Coronary artery (tissue), 2 donors: ENCODE data around the gene MCM3AP.

Experiments
- DNase-seq: peaks from one replicate; pipeline ENCODE4 v3.0.0-alpha.2; 2017; ENCODE audit warnings: low spot score
- H3K27ac ChIP-seq, 2 donors: fragments of 200-600 bp; sonication (generic); one replicate each; pipeline ENCODE4 v1.5.1; 2016 to 2019
- H3K4me3 ChIP-seq: fragments of 200-600 bp; sonication (generic); 2 replicates; pipeline ENCODE4 v1.5.1; 2016; ENCODE audit warnings: mild to moderate bottlenecking, moderate library complexity
- TF ChIP-seq, protein P1 (sequence below): fragments of 200-600 bp; sonication (generic); IDR thresholded peaks from one replicate; pipeline ENCODE4 v1.5.1; 2019; ENCODE audit warnings: antibody characterized with exemption

The MCM3AP gene

DNA sequence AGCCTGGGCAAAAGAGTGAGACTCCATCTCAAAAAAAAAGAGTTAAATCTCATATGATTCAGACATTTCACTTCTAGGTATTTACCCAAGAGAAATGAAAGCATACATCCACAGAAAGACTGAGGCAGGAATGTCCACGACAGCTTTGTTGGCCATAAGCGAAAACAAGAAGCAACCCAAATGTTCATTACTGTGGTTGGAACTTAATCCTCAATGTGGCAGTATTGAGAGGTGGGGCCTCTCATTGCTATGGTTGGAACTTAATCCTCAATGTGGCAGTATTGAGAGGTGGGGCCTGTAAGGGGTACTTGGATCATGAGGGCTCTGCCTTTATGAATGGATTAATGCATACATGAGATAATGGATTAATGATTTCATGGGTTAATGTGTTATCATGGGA is 23.0 kb upstream of the MCM3AP start:
- DNase-seq, result no peak
- TF ChIP-seq, protein P1, sequence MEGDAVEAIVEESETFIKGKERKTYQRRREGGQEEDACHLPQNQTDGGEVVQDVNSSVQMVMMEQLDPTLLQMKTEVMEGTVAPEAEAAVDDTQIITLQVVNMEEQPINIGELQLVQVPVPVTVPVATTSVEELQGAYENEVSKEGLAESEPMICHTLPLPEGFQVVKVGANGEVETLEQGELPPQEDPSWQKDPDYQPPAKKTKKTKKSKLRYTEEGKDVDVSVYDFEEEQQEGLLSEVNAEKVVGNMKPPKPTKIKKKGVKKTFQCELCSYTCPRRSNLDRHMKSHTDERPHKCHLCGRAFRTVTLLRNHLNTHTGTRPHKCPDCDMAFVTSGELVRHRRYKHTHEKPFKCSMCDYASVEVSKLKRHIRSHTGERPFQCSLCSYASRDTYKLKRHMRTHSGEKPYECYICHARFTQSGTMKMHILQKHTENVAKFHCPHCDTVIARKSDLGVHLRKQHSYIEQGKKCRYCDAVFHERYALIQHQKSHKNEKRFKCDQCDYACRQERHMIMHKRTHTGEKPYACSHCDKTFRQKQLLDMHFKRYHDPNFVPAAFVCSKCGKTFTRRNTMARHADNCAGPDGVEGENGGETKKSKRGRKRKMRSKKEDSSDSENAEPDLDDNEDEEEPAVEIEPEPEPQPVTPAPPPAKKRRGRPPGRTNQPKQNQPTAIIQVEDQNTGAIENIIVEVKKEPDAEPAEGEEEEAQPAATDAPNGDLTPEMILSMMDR, result no peak
- Histone ChIP-seq H3K27ac (no peak overlapping the region), H3K4me3 (no peak overlapping the region)

GRCh38 chr21:46307625-46308024 is 22.2 kb upstream of the MCM3AP start:
- Histone ChIP-seq H3K27ac (no peak overlapping the region), H3K4me3 (no peak overlapping the region)
- DNase-seq, result no peak
- TF ChIP-seq, protein P1, result no peak

DNA sequence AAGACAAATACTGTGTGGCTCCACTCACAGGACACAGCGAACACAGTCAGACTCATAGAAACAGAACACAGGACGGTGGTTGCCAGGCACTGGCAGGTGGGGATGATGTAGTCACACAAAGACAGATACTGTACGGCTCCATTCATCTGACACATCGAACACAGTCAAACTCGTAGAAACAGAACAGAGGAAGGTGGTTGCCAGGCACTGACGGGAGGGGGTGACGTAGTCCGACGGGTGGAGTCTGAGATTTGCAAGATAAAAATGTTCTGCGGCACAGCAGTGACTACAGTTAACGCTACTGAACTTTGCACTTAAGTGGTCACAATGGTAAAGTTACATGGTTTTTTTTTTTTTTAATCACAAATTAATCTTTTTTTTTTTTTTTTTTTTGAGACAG is 19.5 kb upstream of the MCM3AP start:
- no peak for DNase-seq
- TF ChIP-seq, protein P1, result no peak
- H3K4me3 ChIP-seq, result no peak overlapping the region
- no peak overlapping the region for H3K27ac ChIP-seq

- no peak for DNase-seq
- no peak overlapping the region for H3K4me3 ChIP-seq
- TF ChIP-seq, protein P1, result no peak
- H3K27ac ChIP-seq, result no peak overlapping the region
These were observed 19.0 kb upstream of the MCM3AP start for GRCh38 chr21:46304437-46304836.

GRCh38 chr21:46301759-46302158 is 16.3 kb upstream of the MCM3AP start:
- no peak for DNase-seq
- no peak overlapping the region for H3K27ac ChIP-seq
- TF ChIP-seq, protein P1, result no peak
- no peak overlapping the region for H3K4me3 ChIP-seq

DNA sequence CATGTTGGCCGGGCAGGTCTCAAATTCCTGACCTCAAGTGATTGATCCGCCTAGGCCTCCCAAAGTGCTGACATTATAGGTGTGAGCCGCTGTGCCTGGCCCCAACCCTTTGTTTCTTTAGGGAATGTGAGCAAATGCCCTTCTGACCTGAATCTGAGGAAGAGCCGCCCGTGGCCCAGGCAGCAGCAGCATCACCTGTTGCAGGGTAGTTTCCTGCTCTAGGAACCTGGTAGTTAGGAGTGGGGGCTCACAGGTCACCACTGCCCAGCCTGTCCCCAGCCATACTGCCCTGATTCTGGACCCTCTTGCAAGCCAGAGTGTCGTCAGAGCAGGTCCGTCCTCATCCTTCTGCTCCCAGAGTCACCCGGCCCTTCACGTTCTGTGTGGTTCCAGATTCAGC is 13.8 kb upstream of the MCM3AP start:
- no peak for DNase-seq
- H3K27ac ChIP-seq, result no peak overlapping the region
- TF ChIP-seq, protein P1, result no peak
- H3K4me3 ChIP-seq, result no peak overlapping the region

GRCh38 chr21:46297338-46298271 is 12.2 kb upstream of the MCM3AP start:
- peak overlapping the region in 1 of 2 donors; percentile 9 for H3K27ac ChIP-seq
- H3K4me3 ChIP-seq, result peak overlapping the region; percentile 67
- TF ChIP-seq, protein P1, result no peak
- no peak for DNase-seq
